ENCODE measurements around the gene TALDO1.
A peak's percentile ranks its signal among the peaks of the same experiment; 100 is the strongest.

TALDO1 gene

DNA sequence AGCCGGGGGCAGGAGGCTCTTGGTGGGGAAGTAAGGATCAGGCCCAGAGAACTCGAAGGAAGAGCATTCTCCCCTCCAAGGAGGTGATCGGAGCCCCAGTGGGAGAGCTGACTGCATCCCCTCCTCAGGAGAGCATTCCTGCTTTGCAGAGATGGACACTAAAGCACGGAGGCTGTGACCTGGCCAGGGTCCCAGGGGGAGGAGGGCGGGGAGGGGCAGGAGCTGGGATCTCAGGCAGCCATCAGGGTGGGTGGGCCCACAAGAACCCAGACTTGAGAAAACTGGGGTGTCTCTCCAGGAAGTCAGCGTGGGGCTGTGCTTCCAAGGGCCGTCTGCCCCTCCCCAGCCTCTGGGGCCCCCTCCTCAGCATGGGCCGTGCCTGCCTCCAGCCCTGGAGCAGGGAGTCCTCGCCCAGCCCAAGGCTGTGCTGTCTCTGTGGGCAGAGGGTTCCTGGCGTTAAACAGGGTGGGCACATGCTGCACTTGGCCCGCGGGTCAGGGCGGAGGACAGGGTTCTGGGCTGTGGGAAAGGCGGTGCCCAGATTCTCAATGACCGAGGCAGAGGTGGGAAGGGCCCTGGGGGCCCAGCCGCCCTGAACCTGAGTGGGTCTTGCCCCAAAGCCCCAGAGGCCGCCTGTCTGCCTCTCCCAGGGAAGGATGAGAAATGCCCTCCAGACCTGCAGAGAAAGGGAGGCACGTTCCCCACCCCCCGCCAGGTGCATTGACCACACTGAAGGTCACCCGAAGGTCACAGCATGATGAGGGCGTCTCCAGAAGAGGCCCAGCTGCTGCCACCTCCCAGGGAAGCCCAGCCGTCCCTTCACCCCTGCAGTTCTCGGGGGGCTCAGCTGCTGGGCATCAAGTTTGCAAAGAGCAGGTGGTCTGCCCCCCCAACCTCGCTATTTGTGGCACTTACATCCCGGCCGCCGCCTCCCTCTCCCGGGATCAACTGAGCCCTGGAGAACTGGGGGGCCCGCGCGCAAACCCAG, 42.0 kb downstream of the TALDO1 start:
- no peak for DNase-seq

DNA sequence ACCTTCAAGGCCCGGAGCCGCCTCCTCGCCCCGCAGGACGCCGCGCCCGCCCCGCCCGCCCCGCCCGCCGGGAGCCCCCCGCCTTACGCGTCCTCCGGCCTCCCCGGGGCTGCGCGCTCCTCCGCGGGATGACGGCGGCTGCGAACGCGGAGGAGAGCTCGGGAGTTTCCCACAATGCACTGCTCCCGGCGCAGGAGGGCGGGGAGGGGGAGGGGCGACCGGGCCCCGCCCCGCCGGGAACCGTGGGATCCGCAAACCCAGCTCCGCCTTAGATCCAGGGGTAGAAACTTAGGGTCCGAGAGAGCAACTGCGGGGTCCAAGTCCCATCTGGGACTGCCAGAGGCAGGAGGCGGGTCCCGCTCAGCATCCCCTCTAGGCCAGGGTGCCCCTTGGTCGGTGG, 42.7 kb downstream of the TALDO1 start, which contains the start of gene CEND1:
Gene CEND1, minus strand, starts transcription at position 148 of the 400 bp plus-strand sequence. CDS start 1,514 bp downstream, outside the sequence.
- no peak for DNase-seq

DNA sequence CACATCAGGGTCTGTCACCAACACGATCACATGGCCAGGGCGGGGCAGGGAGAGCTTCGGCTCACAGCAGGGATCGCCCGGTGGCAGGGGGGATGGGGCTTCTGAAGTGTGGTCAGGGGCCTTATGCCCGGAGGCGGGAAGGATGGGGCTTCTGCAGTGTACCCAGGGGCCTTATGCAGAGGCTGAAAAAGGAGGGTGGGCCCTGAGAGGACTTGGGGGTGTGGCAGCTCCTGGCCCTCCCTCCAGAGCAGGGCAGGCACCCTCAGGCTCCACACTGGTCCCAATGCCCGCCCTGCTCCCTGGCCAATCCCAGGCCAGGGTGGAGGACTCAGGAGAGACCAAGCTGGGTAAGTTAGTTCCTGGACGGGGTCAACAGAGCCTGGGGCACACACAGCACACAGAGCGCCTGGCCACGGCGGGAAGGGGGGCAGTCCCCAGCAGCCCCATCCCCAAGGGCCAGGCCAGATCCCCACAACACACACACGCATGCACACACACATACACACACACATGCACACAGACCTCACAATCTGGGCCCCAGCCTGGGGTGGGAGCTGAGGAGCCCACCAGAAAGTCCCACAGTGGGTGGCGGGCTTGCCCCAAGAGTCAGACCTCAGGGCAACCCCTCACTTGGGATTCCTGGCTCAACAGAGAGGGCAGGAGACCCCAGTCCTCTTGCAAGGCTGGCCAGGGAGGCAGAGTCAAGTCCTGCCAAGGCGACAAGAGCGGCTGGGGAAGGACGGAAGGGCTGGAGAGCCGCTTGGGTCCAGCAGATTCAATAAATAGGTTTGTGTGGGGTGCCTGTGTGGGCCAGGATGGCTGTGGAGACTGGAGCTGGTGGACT, 43.7 kb downstream of the TALDO1 start:
- DNase-seq: no peak

DNA sequence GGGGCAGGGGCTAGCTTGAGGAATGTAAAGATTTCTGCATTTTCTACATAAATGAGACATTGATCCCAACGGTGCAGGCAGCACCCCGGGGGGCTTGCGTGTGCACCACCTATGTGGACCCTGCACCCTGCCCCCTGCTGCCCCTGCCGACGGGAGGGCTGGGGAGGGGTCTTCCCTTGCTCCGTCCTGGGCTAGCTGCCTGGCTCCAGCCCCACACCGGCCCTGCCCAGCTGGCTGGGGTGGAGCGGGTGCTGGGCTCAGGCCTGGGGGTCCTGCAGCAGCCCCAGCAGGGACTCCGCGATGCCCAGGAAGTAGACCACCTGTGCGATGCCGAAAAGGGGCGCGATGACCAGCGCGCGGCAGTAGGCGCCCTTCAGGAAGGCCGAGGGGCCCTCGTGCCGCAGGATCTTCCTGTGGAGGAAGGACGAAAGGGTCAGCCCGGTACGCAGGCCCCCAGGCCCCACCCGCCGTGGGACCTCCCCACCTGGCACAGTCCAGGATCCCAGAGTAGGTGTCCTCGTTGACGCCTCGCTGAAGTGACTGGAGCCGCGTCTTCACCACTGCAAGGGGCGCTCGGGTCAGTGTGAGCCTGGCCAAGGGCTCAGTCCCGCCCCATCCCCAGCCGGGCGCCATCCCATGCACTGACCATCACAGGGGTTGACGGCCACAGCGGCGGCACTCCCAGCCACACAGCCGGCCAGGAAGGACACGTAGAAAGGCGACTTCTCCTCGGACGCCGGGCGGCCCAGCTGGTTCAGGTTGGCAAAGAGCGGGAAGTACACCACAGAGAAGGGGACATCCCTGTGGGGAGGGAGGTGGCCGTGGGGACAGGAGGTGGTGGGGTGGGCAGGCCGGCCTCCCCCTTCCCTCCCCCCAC, 44.6 kb downstream of the TALDO1 start:
- no peak for DNase-seq

DNA sequence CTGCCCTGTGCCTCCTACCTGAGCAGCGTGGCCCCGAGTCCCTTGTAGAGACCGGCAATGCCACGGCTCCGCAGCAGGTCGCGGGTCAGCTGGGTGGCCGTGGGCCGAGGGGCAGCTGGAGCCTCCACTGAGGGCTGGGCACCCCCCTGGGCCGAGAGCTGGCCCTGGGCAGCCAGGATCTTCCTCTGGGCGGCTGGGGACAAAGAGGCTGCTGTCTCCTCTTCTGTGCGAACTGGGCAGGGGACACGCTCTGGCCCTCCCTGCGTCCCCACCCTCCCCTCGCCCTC, 45.2 kb downstream of the TALDO1 start:
- DNase-seq: no peak

DNA sequence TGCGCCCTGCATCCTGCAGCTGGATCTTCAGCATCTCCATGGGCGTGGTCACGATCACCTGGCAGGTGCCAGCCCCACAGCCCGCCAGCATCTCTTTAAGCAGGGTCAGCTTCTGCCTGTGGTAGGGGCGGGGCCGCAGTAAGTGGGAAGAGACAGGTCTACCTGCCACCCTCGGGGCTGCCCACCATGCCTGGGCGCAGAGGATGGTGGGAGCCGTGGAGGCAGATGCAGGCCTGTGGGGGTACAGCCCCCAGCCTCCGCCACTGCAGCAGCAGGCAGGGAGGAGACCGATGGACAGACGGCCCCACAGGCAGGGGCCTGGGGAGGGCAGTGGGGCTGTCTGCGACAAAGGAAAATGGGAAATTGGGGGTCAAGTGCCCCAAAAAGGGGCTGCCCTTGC, 45.6 kb downstream of the TALDO1 start:
- DNase-seq: no peak

DNA sequence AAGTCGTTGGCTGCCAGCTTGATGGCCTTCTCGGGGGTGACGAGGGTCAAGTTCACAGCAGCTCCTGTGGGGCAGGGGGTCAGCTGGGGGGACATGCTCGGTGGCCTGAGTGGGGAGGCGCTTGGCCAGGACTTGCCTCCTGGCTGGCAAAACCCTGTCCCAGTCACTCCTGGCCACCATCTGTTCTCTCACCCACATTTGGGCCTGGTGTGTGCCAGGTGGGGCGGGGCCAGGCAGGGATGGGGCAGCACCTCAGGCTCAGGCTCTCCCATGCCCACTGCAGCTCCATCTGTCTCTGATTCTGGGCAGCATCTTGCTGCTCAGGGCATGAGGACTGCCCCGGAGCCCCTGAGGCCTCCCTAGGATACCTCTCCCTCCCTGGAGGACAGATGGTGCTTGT, 46.3 kb downstream of the TALDO1 start:
- DNase-seq: no peak

DNA sequence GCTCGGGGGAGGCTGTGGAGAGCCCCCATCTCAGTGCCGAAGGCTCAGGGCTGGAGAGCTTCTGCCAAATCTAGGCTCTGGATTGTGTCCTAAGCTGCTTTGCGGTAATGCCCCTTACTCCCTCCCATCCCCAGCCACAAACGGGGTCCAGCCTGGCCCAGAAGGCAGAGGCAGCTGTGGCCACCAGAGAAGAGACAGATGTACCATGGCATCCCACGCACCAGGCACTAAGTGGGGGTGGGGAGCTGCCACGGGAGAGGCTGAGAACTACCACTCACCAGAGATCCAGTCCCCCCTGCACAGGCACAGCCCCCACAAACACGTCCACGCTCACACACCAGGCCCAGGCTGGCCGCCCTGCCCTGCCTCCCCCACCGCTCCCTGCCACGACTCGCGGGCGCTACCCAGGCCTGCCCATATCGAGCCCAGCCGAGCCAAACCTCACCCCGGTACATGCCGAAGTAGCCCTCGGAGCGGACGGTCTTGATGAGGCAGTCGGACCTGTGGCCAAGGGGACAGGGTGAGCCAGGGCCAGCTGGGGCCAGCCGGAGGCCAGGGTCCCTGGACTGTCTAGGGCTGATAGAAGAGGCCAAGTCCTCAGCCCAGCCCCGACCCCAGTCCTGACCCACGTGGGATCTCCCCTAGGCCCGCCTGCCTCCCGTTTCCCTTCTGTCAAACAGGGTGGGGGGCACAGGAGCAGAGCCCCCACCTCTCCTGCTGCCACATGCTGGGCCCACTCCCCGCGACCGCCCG, 46.9 kb downstream of the TALDO1 start:
- no peak for DNase-seq

DNA sequence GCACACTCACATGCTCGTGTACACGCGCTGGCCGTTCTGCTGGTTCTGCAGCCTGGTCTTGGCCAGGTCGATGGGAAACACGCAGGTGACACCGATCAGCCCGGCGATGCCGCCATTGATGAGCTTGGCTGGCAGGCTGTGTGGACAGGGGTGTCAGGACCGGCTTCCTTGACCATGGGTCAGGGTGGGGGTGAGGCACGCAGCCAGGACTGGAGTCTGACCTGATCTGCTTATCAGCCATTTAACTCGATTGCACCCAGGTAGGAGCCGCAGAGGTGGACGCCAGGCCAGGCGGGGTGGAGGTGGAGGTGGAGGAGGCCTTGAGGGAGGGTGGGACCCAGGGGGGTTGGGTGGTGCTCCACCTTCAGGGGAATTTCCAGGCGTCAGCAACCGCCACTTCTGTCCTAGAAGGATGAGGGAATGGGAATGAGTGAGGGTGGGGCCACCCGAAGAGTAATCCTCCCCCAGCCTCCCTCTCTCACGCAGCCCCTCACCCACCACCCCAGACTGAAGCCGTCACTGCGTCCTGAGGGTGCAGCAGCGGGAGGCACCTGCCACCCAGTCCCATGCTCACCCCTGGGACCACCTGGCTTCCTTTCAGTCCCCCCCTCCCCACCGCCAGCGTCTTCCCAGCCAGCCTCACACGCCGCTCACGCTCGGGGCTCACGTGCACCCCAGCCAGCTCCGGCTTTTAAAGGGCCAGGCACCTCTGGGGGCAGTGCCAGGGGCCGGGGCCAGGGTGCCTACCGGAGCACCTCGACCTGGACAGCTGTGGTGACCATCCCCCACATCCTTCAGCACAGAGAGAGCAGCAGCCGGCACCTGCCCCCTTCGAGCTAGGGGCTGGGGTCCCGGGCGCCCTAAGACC, 47.7 kb downstream of the TALDO1 start:
- DNase-seq: no peak

DNA sequence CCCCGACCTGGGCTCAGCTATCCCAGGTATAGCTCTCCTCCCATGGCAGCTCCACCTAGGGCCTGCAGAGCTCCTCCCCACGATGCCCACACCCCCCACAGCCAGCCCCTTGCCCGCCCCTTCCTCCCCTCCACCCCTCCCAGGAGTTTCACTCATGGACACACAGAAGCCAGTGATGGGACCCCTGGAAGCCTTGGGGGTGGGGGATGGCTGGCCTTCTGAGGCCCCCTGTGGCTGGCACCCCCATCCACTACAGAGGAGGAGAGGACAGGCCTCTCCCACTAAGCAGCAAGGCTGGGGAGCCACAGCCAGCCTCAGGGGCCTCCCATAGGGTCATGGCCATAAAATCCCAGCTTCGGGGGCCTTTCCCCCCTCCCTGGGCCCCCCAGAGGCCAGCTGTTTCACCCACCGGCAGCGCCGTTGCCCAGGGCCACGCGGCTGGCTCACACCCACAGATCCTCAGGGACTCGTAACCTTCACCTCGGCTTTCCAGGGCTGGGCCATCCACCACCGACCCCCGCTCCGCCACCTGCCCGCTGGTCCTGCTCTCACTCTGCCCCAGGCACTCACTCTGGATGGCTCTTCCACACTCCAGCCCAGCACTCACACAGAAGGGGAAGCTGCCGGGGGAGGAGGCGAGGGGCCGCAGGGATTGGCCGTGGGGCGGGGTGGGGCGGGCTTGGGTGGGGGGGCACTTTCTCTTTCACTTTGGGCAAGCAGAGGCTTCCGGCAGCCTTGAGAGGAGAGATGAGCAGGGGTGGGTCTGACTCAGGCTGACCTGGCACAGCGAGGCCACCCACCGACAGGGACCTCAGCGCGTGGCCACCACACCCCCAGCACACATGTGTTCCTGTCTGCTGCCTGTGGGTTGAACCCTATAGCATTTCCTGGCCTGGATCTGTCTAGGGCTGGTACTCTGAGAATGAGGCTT, 48.6 kb downstream of the TALDO1 start:
- peak in 1 of 2 experiments; percentile 22 for DNase-seq

DNA sequence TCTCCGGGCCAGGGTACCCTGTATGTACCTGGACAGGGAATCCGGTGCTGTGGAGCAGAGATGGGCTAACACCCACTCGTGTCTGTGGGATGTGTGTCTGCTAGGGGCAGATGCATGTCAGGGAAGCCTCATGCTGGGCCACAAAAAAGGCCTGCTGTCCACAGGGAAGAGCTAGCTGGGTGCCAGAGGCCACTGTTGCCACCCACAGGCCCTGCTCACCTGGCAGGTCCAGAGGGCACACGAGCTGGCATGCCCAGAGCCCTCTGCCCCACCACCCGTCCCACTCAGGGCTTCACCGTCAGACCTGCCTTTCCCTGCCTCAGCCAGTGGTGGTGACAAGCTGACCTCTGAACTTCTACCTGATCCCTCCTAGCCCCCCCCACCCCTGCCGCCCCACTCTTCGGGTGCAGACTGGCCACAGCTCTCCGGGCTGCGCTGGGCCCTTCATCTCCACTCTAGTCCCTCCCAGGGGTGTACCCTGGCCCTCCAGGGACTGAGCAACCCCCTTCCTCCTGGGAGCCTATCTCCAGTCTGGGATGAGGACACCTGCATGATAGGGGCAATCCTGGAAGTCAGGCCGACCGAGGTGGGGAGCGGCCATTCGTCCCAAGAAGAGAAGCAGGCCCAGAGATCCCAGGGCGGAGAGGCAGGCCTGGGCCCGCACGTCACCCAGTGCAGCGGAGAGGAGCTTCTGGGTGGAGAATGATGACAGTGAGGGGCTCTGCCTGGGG, 49.5 kb downstream of the TALDO1 start:
- no peak for DNase-seq

DNA sequence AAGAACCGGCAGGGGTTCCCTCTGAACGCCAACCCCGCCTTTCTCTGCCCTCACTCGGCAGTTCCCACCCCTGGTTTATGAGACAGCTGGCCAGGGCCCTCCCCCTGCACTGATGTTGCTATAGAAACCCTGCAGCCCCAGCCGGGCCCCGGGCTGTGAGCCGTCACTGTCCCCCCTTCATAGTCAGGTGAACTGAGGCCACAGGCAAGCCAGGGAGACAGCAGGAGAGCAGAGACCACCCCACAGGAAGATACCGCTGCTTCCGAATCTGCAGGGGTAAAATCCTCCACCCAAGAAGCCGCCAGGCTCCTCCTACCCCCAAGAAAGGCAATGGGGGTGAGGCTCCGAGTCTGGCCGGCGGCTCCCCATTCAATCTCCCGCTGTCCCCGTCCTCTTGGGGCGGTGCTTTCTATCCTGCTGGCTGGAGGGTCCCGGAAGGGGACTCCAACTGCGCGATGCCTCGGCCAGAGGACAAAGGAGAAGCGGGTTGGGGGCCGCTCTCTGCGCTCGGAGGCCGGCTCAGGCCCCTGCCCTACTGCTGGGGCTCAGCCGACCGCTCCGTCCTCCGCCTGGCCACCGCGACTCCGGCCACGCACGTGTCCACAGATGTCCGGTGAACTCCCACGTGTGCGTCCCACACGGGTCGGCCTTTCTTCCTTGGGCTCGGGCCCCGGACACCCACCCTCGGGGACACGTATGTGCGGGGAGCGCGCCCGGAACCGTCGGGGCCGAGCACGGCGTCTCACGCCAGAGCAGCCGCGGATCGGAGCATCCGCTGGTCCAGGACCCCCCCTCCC, 50.2 kb downstream of the TALDO1 start:
- peak in 1 of 2 experiments; percentile 38 for DNase-seq

DNA sequence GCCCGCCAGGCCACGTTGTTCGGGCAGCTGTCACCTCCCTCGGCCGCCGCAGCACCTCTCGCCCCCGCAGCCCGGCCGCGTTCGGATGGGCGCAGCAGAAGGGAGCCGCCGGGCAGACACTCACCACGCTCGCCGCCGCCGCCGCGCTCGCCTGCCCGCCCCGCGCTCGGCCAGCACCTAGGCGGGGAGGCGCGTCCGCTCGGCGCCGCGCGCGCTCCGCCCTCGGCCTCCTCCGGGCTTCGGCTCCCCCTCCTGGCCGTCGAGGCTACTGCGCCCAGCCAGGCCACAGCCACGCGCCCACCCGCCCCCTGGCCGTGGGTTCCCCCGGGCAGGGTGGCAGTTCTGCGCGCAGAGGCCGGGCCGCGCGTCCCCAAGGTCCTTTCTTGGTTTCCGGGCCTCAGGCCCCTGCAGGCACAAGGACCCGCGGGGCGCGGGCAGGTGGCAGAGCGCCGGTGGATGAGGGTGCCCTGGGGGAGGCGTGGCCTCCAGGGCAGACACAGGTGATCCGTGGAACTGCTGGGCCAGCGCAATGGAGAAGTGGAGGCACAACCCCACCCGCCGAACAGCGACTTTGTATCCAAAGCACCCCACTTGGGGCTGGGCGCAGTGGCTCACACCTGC, 50.9 kb downstream of the TALDO1 start, which contains the start of gene SLC25A22:
Gene SLC25A22, minus strand, starts transcription at position 189 of the 621 bp plus-strand sequence. CDS start 3,275 bp downstream, outside the sequence.
- DNase-seq: peak; percentile 45 to 46

DNA sequence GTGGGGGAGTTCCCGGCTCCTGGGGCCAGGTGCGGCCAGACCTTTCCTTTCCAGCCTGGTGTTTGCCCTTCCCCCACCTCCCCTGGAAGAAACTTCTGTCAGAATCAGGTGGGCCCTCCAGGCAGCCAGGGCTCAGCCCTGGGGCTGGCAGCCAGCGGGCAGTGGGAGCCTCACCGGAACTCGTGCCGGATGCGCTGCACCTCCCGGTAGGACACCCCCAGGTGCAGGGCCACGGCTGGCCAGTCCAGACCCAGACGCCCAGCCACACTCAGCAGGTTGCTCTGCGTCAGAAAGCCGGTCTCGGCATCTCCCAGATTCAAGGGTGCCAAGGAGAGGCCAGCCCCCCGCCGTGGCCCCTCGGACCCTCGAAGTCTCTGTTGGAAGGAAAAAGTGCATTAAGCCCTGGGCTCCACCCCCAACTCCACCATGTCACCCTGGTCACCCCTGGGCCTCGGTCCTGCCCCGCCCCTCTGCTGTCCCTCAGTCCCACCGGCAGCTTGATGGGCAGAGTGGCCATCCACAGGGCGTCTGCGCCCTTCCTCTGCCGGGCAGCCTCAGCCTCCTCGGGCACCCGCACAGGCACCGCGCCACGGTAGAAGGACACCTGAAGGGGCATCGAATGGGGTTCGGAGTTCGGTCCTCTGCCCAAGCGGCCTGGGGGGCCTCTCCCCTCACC, 52.5 kb downstream of the TALDO1 start:
- no peak for DNase-seq

DNA sequence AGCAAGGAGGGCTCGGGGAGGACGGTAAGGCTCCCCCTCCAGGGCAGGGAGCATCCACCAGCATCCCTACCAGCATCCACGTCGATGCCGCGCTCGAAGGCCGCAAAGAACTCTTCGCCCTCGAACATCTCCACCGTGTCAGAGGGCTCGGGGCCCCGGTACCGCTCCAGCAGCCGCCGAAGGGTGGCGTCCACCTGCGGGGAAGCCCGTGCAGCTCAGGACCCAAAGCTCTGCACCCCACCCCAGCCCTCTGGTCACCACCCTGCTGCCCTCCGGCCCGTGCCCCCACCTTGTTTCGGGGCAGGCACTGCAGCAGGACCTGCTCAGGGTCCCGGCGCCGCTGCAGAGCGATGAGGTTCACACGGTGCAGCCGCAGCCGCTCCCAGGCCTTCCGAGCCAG, 53.2 kb downstream of the TALDO1 start:
- no peak for DNase-seq

DNA sequence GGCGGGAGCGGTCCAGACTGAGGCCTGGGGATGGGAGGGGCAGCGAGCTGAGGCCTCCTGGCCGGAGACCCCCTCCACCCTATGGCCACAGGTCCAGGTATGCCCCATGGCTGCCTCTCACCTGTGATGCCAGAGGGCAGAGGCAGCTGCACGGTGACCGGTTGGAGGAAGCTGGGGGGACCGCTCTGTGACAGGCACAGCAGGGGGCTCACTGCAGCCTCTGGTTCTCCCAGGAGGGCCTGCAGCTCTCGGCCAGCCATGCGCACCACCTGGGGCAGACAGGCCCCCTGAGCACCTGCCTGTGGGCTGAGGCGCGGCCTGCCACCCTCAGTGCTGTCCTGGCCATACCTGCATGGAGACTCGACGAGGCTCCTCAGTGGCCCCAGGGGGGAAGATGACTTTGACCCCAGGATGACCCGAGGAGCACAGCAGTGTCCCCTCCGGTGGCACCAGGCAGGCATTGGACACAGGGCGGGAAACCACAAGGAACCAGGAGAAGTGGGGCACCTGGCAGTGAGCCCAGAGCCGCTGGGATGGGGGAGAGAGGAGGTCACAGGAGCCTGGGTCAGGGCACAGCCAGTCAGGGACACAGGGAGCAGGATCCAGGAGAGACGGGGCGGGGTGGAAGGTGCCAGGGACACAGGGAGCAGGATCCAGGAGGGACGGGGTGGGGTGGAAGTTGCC, 54.0 kb downstream of the TALDO1 start:
- no peak for DNase-seq
